Activated T-cell treated with anti-CD3 and anti-CD28 coated beads for 4 hours (primary cell): Measurements from ENCODE around the gene IL17B.

Source experiments
- DNase-seq: peaks from one replicate; pipeline ENCODE4 v3.0.0-alpha.2; 2020

The IL17B gene

DNA sequence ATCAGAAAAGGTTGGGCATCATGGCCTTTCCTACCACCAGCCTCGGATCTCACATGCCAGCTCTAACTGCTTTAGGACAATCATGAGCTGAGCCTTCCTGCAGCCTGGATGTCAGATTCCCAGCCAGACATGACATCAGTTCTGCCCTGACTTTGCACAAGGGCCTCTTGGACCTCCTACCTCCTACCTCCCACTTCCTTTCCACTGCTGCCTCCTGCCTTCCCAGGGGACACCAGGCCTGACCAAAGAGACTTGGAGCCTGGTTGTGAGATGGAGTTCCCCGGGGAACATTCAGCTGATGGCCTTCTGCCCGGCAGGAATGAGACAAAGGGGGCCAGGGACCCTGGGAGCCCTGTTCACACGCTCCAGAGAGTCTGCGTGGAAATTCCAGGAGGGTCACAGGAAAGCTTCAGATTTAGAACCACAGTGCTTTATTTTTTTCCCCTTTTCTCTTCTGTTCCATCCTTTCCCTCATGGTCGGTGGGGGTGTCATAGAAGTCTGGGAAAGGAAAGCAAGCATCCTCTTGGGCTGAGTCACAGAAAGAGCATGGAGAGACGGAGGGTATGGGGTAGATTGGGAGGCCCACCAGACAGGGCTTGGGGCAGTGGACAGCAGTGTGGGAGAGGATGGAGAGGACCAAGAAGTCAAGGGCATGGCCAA lies 35.4 kb upstream of the IL17B start:
- DNase-seq = no peak

DNA sequence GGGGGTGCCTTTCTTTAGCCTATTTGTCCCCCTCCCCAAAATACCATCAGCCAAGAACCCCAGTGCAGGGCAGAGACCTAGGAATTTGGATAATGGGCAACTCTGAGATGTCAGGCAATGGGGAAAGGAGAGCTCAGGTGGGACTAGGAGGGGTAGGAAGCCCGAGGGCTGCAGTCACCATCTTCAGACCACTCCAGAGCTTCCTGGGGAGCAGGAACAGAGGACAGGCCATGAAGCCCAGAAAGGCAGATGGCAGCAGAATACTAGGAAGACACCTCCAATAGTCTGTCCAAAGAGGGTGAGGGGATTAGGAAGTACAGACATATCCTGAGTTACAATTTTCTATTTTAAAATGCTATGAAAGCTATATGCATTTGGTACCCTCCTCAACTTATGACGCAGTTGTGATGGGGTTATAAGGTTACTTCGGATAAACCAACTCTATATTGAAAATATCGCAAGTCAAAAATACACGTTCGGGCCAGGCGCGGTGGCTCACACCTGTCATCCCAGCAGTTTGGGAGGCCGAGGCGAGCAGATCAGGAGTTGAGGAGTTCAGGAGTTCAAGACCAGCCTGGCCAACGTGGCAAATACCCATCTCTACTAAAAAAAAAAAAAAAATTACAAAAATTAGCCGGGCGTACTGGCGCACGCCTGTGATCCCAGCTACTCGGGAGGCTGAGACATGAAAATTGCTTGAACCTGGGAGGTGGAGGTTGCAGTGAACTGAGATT lies 34.6 kb upstream of the IL17B start:
- no peak for DNase-seq

DNA sequence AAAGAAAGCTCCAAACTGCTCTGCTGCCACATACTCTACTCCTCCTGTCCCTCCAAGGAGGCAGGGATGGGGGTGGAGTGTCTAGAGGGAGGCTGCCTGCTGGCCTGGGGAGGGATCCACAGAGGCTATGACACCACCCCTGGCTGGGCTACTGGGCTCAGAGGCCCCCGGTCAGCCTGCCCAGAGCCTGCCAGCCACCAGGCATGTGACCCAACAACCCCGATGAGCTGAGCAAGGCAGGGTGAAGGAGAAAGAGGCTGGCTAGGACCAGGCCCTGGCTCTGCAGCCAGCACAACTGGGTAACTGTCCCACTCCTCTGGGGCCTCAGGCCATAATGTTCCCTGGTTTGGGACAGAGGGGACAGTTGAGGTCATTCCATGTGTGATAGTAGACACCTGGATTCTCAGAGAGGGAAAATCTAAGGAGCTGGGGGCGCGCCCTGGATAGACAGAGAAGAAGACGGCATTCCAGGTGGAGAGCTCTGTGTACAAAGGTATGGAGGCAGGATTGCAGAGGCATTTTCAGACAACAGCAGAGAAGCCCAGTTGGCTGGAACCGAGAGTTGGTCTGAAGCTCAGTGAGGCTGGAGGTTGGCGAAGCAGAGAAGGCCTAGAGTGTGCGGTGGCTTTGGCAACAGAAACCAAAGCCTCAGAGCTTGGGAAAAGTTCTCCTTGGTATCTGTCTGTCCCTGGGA lies 33.8 kb upstream of the IL17B start:
- DNase-seq = no peak

DNA sequence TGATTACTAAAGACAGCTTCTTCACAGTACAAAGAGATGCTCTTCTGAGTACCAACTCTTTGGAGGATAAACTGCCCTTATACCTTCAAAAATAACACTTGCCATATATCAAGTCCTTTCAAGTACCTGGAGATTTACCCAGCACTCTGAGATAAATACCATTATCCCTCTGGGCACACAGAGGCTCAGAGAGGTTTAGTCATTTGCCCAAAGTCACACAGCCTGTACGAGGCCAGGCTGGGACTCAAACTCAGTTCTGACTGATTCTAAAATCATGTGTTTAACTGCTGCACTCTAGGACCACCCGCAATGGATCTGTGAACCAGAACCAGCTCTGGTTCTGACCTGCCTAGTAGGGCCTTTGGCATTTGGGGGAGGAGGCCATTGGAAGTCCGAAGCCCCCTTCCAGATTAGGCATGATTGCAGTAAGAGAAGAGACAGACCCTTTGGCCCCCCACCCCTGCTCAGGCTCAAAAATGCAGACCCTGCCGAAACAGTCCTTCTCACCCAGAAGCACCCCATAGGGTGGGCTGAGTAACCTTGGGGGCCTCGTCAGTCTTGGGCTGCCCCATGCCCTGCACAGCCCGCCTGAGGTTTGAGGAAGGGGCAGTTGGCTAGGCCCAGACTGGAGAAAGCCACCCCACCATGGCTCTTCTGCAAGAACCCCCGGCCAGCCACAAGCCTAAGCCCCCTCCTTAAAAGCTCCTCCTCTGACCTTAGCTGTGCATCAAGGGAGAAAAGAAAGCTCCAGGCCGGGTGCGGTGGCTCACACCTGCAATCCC lies 32.8 kb upstream of the IL17B start:
- DNase-seq = no peak

DNA sequence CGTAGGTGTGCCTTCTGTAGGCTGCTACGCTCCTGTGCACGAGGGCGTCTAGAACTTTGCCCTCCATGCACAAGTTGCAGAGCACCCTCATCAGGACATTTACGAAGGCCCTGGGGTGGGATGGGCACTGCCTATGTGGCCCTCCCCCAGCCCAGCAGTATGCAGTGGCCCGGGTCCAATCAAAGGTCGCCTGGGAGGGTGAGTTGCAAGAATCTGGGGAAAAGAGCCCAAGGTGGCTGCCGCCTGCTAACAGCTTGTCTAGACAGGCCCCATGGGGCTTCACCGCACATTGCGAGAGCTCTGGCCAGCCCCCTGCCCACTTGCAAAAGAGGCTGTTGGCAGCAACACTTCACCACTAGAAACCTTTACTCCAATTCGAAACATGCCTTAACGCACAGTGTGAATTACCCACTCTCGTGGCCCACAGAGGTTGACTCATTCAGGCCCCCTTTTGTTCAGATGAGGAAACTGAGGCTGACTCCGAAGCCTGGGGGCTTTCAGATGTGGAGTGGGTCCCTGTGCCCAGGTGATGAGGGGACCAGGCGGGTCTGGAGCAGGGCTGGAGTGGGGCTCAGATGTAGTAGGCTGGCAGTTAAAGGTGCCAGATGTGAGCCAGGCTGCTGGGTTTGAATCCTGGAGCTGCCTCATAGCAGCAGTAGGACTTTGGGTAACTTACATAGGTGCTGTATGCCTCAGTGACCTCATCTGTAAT lies 31.8 kb upstream of the IL17B start:
- DNase-seq = no peak

DNA sequence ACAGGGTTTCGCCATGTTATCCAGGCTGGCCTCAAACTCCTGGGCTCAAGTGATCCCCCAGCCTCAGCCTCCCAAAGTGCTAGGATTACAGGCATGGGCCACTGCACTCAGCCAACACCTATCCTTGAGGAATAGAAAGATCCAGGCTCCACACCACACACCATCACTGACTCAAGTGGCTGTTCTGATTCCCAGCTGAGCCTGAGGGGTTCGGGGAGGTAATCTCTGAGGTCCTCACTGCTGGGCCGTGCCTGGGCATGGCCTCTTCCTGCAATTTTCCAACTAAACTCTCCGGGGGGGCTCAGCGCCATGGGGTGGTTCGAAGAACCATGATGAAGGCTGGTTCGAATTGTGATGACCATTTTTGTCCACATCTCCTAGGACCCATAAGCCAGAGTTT lies 31.0 kb upstream of the IL17B start:
- DNase-seq = no peak

DNA sequence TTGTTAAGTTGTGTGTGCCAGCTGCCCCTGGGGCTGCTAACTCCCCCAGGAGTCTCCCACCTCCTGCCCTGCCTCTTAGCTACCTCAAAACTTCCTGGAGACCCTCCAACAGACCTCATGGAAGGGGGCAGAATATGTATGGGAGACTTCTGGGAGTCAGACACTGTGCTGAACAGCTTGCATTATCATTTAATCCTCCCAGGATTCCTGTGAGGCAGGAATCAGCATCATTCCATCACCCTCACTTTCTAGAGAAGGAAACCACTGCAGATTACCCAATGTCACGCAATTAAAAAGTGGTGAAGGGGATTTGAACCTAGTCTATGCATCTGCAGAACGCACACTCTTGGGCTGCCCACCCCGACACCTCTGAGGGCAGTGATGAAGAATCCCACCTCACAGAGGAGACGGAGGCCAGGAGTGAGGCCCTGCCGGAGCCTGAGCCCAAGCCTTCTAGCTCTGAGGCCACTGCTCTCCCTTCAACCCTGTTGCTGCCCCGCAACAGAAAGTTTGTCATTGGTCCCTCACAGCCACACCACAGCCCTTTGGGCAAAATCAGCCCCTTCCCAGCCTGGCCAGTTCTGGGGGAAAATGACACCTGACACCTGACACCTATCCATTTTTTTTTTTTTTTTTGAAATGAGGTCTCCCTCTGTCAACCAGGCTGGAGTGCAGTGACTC lies 30.3 kb upstream of the IL17B start:
- DNase-seq = no peak

DNA sequence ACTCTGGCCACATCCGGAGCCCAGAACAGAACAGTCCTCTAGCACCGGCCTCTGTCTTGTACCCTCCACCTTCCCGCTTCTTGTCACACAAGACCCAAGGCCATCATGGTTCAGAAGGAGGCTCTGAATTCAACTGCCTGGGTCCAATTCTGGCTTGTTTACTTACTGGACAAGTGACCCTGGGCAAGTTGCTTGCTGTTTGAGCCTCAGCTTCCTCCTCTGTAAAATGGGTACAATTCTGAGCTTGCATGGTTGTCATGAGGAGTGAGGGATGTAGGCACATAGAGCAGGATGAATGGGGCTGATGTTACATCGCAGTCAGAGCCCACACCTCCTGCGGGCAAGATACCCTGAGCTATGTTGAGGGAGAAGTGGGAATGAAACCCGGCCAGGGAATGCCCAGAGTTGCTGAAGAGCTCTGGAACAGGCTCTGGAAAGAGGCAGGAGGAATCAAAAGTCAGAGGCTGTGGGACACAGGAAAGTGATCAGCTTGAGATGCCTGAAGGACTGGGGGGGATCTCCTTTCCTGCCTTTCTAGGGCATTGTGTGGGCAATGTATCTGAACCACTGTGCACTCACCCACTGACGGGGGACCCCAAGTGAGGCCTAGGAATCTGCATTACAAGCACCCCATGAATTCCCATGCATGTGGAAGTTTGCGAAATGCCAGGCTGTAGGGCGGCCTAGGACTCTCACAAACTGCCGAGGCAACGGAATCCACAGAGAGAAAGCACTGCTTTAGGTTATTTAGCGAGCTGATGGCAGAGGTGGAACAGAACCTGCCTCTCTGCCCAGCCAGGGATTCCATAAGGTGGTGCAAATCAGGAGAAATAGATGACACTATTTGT lies 29.4 kb upstream of the IL17B start:
- DNase-seq = no peak

DNA sequence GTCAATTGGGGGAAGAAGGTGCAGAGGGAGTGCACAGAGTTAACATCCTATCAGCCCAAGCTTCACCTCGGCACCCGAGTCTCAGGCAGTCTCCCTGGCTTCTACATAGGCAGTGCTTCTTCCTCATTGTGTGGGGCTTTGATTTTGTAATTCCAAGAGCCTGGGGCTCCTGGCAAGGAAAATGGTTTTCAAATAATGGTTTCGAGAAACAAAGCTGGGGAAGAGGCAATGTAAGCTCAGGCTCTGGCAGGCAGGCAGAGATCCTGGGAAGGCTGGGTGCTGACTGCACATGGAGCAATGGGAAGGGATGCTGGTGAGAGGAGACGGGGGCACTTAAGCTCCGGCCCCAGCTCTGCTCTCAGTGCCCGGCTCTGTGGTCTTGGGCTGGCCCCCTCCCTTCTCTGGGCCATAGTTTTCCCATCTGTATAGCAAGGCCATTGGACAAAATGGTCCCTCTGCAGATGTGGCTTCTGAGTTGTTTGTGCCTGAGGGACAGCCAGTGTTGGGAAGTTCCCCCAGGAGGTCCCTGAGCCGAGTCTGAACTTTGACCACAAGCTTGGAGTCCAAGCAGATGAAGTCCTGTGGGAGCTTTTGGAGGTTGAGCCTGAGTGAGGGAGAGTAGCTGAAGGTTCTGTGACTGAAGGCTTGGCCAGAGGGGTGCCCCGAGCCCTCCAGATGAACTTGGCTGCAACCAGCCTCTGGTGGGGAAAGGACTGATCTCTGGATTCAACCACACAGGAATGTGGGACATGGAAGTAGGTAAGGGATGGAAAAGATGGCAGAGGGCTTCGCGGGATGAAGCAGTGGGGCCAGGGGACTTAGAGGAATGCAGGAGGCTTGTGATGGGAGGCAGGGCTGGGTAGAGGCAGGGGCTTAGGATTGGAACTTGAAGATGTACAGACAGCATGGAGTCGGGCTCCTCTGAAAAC lies 28.5 kb upstream of the IL17B start:
- no peak for DNase-seq

DNA sequence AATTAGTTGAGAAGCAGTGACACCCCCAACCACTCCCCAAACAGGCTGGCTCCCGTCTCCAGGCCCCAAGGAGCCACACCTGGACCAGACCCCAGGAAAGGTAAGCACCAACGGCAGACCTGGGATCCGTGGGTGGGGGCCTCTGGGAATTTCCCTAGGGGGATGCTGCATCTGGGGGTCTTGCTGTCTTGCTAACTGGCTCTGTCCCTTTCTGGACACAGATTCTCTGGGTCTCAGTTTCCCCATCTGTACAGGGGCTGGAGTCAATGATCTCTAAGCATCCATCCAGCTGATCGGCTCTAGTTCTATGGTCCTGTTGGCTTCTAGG lies 27.9 kb upstream of the IL17B start:
- DNase-seq = no peak

DNA sequence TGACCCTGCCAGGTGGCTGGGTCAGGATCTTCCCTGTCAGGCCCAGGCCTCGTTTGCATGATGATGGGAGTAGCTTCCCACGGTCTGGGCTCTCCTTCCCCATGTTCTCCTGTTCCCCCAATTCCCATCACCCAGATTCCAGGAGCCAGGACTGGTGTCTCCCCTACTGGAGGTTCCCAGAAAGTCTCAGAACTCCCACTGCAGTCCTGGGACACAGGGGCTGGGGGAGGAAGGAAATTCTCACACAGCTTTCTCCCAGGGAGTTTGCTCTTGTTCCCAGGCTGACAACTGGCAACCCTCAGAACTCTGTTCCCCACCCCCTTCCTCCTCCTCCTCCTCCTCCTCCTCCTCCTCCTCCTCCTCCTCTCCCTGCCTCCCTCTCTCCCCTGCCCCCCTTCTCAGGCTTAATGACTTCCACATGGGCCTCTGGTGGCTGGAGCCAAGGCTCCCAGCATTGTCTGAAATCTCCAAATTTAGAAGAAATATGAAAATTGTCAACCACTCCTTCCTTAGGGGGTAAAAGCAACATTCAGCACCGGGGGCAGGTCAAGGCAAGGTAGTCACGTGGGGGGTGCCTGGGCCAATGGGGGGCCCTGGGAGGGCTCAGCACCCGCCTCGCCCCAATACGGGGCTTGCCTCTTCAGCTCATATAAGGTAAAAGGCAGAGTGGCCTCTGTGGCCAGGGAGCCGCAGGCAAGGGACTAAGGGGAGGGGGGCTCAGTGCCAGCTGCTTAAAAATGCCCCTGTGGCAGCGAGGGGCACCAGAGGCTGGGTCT lies 27.3 kb upstream of the IL17B start:
- DNase-seq = no peak

DNA sequence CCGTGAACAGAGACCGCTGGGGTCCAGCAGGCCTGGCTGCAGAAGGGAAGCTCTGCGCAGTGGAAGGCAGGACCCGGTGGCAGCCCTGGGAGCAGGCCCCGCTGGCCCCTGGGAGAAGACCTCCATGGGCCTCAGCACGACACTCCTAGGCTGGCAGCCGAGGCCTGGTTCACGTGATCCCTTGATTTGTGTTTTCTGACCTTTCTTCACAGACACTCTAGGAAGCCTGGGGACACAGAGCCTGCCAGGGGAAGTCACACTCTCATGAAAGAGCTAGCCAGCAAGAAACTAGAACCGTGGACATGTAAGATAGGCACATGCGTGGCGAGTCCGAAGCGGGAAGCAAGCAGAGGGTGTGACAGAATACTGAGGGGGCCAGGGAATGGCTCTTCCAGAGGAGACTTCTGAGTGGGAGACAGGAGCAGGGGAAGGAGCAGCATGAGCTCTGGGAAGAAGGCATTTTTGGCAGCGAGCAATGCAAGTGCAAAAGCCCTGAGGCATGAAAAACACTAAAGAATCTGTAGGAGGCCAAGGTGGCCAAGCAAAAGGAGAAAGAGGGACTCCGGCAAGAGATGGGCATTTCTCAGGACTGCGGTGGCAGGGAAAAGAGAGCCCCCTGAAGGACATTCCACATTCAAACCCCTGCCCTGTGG lies 26.6 kb upstream of the IL17B start:
- no peak for DNase-seq

DNA sequence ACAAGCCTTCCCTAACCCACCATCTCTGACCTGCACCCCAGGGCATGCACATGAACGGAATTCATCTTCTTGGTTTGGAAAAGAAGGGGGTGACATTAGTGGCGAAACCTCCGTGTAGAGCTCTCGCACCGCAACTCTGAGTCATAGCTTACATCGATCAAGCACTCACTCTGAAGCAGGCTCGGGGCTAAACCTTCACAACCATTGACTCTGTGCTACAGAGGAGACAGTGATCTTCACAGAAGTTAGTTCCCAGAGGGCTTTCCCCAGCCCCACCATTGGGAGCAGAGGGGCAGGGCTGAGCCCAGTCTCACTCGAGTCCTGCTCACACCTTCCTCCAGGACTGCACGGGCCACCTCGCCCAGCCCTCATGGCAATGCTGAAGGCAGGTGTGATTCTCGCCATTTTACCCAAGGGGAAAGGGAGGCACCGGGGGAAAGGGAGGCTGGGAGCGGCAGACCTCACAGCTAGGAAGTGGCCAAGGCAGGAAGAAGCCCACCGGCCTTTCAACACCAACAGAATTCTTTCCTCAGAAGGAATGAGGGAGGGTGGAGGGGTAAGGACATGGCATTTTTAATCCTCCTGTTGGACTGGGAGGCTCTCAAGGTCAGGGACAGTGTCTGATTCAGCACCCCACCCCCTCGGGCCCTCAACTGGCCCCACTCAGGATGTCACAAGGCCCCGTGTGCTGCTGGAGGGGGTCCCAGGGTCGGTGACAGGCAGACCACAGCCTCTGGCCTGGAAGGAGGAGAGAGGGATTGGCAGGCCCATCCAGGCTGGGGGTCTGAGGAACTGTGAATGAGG lies 25.9 kb upstream of the IL17B start:
- no peak for DNase-seq

DNA sequence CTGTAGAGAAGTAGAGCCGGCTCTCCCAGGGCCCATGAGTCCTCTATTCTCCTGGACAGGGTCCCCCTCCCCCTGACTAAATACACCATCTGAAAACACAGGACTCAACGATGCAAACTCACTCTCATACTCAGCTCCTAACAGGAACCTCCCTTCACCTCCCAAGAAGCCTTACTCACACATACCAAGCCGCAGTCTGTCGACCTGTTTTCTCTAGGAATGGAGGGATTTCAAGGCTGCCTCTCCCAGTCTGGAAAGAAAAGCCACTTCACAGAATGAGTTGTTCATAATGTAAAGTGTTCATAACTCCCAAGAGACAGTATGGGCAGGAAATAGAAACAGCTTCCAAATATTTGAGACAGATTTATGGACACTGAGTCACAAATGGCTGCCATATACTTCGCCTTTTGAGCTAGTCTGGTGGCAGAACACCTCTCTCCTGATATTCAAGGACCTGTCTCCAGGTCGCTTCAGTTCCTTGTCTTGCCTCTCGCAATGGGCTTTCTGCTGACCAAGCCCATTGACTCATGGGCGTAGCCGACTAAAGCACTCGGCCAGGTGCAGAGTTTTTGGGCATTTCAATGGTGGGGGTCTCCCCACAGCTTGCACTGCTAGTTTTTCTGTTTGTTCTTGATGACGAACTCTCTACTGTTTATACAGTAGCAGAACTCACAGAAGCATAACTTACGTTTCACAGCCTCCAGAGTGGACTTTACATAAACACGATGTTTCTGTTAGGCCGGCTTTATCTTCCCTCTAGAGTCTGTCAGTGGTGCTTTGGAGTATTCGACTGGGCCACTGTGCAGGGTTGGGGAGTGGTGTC lies 25.0 kb upstream of the IL17B start:
- DNase-seq = no peak

DNA sequence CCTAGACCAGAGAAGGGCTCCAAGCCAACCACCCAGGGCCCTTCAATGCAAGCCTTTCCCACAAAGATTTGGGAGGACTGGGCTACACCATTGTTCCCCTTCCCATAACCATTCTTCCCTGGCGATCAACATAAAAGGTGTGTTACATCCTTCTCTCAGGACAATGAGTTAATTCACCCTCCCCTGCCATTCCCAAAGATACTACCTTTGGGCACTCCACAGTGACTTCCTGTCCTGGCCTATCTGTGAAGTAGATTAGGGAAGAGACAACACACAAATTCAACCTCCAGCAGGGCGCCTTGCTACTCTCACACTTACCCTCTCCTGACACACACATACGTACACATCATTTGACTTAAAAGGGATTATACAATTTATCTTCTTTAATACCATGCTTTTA lies 23.2 kb upstream of the IL17B start:
- DNase-seq = no peak

DNA sequence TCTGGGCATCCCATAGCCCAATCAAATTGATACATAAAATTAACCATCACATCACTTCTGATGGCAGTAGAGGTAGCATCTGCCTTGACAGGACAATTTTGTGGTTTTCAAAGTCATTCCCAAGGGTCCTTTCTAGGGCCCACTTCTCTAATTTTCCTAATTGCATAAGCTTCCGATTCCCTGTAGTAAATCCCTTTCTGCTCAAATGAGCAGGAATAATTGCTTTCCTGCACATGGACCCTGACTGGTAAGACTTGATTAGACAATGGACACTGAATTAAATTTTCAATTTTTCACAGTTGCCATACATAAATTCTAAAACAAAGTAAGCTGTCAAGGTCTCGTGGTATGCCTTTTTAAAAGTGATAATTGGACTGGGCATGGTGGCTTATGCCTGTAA lies 22.0 kb upstream of the IL17B start:
- no peak for DNase-seq

DNA sequence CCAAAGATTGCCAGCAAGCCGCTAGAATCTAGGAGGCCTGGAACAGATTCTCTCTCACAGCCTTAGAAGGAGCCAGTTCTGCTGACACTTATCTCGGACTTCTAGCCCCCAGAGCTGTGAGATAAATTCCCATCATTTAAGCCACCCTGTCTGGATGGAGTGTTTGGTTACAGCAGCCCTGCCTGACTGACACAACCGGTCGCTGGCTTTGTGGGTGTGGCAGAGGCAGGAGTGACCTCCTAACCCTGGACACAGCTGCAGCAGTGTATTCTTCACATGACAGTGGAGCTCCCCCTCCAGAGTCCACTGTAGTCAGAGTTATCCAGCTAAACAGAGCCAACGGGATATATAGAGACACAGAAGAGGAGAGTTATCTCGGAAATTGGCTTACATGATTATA lies 21.2 kb upstream of the IL17B start:
- no peak for DNase-seq
